Body of pancreas (tissue), 4 donors: ENCODE data around the gene SPTBN1.

ENCODE experiments used
- CTCF ChIP-seq, 7 experiments: fragments of 450-650 bp in 4 of 7; fragments of 200-600 bp in 3 of 7; sonication (generic) in 3 of 7; IDR thresholded peaks; one replicate each; pipeline ENCODE4 v1.5.1; 2016 to 2019; ENCODE audit warnings: antibody characterized with exemption in 7 of 7
- POLR2A ChIP-seq, 3 donors: fragments of 450-650 bp; IDR thresholded peaks; one replicate each; pipeline ENCODE4 v1.6.1; 2016; ENCODE audit warnings: antibody characterized with exemption in 3 of 3, mild to moderate bottlenecking in 2 of 3

- TF ChIP-seq CTCF (IDR thresholded peaks at IDR 0.05) = no peak
- no peak for TF ChIP-seq POLR2A (IDR thresholded peaks at IDR 0.05)
Observed at GRCh38 chr2:54420524-54421172, 35.5 kb upstream of the SPTBN1 start.
